IMR-90 (cell line): ENCODE measurements around the gene WDR49. TPM values are rescaled to one million over a fixed set of nuclear protein-coding genes. Genes with fewer than 3 reads are reported as not detected.

Source experiments
- ATAC-seq: fragments of 200-7000 bp; cut with Tn5 transposase; 2 replicates; pipeline ENCODE4 v1.9.1; 2020; ENCODE audit warnings: low read depth, mild to moderate bottlenecking, moderate library complexity
- BruUV-seq: library from RNA; stranded (reverse); fragments of 400-500 nt; replicated peaks from 2 replicates; lab custom pipeline; 2021; lab: Mats Ljungman, UMichigan
- CTCF ChIA-PET: fragments of 300-600 bp; formaldehyde crosslinking; extraction: SDS; loops from one replicate; lab custom pipeline; 2021; ENCODE audit warnings: antibody characterized with exemption; lab: Yijun Ruan, JAX
- POLR2A ChIA-PET: fragments of 300-600 bp; sonication (Branson Sonifier 250); formaldehyde crosslinking; loops from one replicate; lab custom pipeline; 2022; ENCODE audit warnings: antibody characterized with exemption; ENCODE audit not compliant: unreplicated experiment; lab: Charles Lee
- DNase-seq: peaks from one replicate; pipeline ENCODE4 v3.0.0; 2013
- H2AFZ ChIP-seq: replicated peaks from 2 replicates; pipeline ENCODE3; 2013; ENCODE audit warnings: low read length, mild to moderate bottlenecking; ENCODE audit not compliant: poor library complexity
- H2AK5ac ChIP-seq: 2 replicates; pipeline ENCODE4 v1.6.1; 2013; ENCODE audit warnings: low read depth, low read length, inconsistent platforms
- H2AK9ac ChIP-seq: replicated peaks from 2 replicates; pipeline ENCODE3; 2013; ENCODE audit warnings: mild to moderate bottlenecking, low read depth, low read length, moderate library complexity; ENCODE audit not compliant: poor library complexity
- H2BK120ac ChIP-seq: 2 replicates; pipeline ENCODE4 v1.6.1; 2013; ENCODE audit warnings: low read depth, low read length, inconsistent platforms
- H2BK15ac ChIP-seq: 3 replicates; pipeline ENCODE4 v1.6.1; 2013; ENCODE audit warnings: low read depth, low read length, inconsistent platforms
- H2BK20ac ChIP-seq: 2 replicates; pipeline ENCODE4 v1.6.1; 2013; ENCODE audit warnings: low read depth, mild to moderate bottlenecking, inconsistent platforms, low read length, moderate library complexity
- H2BK5ac ChIP-seq: 2 replicates; pipeline ENCODE4 v1.6.1; 2013; ENCODE audit warnings: mild to moderate bottlenecking, low read depth, low read length, inconsistent platforms; ENCODE audit not compliant: poor library complexity, severe bottlenecking
- H3K14ac ChIP-seq: replicated peaks from 2 replicates; pipeline ENCODE4 v1.6.1; 2013; ENCODE audit warnings: low read depth, low read length, inconsistent platforms
- H3K18ac ChIP-seq: 2 replicates; pipeline ENCODE4 v1.6.1; 2013; ENCODE audit warnings: low read depth, low read length, control low read depth
- H3K23ac ChIP-seq: 2 replicates; pipeline ENCODE4 v1.6.1; 2013; ENCODE audit warnings: low read depth, low read length, inconsistent platforms
- H3K27ac ChIP-seq: 2 replicates; pipeline ENCODE4 v1.5.1; 2013; ENCODE audit warnings: mild to moderate bottlenecking, control low read depth, low read length; ENCODE audit not compliant: insufficient read depth
- H3K27me3 ChIP-seq: 2 replicates; pipeline ENCODE4 v1.6.1; 2013; ENCODE audit warnings: low read length; ENCODE audit not compliant: control insufficient read depth, insufficient read depth
- H3K36me3 ChIP-seq: 2 replicates; pipeline ENCODE4 v1.6.1; 2013; ENCODE audit warnings: low read length, mixed read lengths; ENCODE audit not compliant: control insufficient read depth, insufficient read depth
- H3K4ac ChIP-seq: 2 replicates; pipeline ENCODE4 v1.6.1; 2013; ENCODE audit warnings: low read depth, low read length, inconsistent platforms
- H3K4me1 ChIP-seq: 2 replicates; pipeline ENCODE4 v1.6.1; 2013; ENCODE audit warnings: low read length, mixed read lengths; ENCODE audit not compliant: control insufficient read depth, insufficient read depth
- H3K4me2 ChIP-seq: 2 replicates; pipeline ENCODE4 v1.6.1; 2013; ENCODE audit warnings: low read depth, mild to moderate bottlenecking, control low read depth, low read length, moderate library complexity
- H3K4me3 ChIP-seq: 2 replicates; pipeline ENCODE4 v1.5.1; 2013; ENCODE audit warnings: low read depth, mild to moderate bottlenecking, control low read depth, low read length, moderate library complexity; ENCODE audit not compliant: insufficient read depth
- H3K56ac ChIP-seq: 2 replicates; pipeline ENCODE4 v1.6.1; 2013; ENCODE audit warnings: low read length, inconsistent platforms; ENCODE audit not compliant: insufficient read depth; ENCODE audit errors: extremely low read depth
- H3K79me1 ChIP-seq, 2 experiments: 2 replicates each; pipeline ENCODE4 v1.6.1; 2013; ENCODE audit warnings: low read length in 2 of 2, inconsistent platforms in 1 of 2, low read depth in 1 of 2
- H3K9ac ChIP-seq: 2 replicates; pipeline ENCODE4 v1.6.1; 2013; ENCODE audit warnings: low read depth, low read length, control low read depth
- H3K9me1 ChIP-seq: 2 replicates; pipeline ENCODE4 v1.6.1; 2013; ENCODE audit warnings: low read length, inconsistent platforms; ENCODE audit not compliant: insufficient read depth
- H3K9me3 ChIP-seq: 2 replicates; pipeline ENCODE4 v1.6.1; 2013; ENCODE audit warnings: low read length; ENCODE audit not compliant: control insufficient read depth, insufficient read depth
- H4K20me1 ChIP-seq: 2 replicates; pipeline ENCODE4 v1.6.1; 2013; ENCODE audit warnings: low read length, inconsistent platforms; ENCODE audit not compliant: insufficient read depth
- H4K5ac ChIP-seq: 2 replicates; pipeline ENCODE4 v1.6.1; 2013; ENCODE audit warnings: mild to moderate bottlenecking, low read depth, low read length, control low read depth
- H4K8ac ChIP-seq, 2 experiments: 2 replicates each; pipeline ENCODE4 v1.6.1; 2013; ENCODE audit warnings: low read depth in 2 of 2, low read length in 2 of 2, control low read depth in 1 of 2, inconsistent platforms in 1 of 2
- H4K91ac ChIP-seq: 2 replicates; pipeline ENCODE4 v1.6.1; 2013; ENCODE audit warnings: low read depth, low read length, inconsistent platforms; ENCODE audit not compliant: insufficient read depth
- BHLHE40 ChIP-seq: fragments of 150-350 bp; IDR thresholded peaks from 2 replicates; pipeline ENCODE4 v1.6.1; 2016; ENCODE audit warnings: mild to moderate bottlenecking, low read depth, low read length
- CHD1 ChIP-seq: IDR thresholded peaks from 2 replicates; pipeline ENCODE4 v1.6.1; 2012; ENCODE audit warnings: low read depth, low read length, improper control_type of control experiment
- FOS ChIP-seq: fragments of 150-350 bp; IDR thresholded peaks from 2 replicates; pipeline ENCODE4 v1.6.1; 2016; ENCODE audit warnings: low read depth, low read length
- MAFK ChIP-seq: IDR thresholded peaks from 2 replicates; pipeline ENCODE4 v1.6.1; 2012; ENCODE audit warnings: low read depth, low read length, improper control_type of control experiment
- MXI1 ChIP-seq: IDR thresholded peaks from 2 replicates; pipeline ENCODE4 v1.6.1; 2012; ENCODE audit warnings: low read depth, mild to moderate bottlenecking, low read length, moderate library complexity, borderline replicate concordance
- NFE2L2 ChIP-seq: fragments of 150-350 bp; IDR thresholded peaks from 2 replicates; pipeline ENCODE4 v1.6.1; 2016; ENCODE audit warnings: low read depth, mild to moderate bottlenecking, low read length
- POLR2A ChIP-seq: IDR thresholded peaks from 2 replicates; pipeline ENCODE4 v1.6.1; 2012; ENCODE audit warnings: mild to moderate bottlenecking, low read depth, low read length
- RAD21 ChIP-seq: IDR thresholded peaks from 2 replicates; pipeline ENCODE4 v1.6.1; 2012; ENCODE audit warnings: low read length, improper control_type of control experiment
- RCOR1 ChIP-seq: IDR thresholded peaks from 2 replicates; pipeline ENCODE4 v1.6.1; 2012; ENCODE audit warnings: mild to moderate bottlenecking, low read length, improper control_type of control experiment; ENCODE audit not compliant: insufficient replicate concordance
- SMC3 ChIP-seq: fragments of 150-350 bp; IDR thresholded peaks from 2 replicates; pipeline ENCODE4 v1.6.1; 2016; ENCODE audit warnings: low read depth, mild to moderate bottlenecking, antibody characterized with exemption, low read length, moderate library complexity
- WGBS, 2 experiments: methylation state at CpG; one replicate each; pipeline versions ENCODE4 v1.1.5 to v1.1.7; 2013; ENCODE audit warnings: missing lambda C conversion rate in 2 of 2; ENCODE audit not compliant: insufficient read length in 1 of 2; ENCODE audit errors: extremely low coverage in 2 of 2; 5-methylcytosine and 5-hydroxymethylcytosine counted together
- dilution Hi-C: fragments of 300-500 bp; cut with HindIII; formaldehyde crosslinking; loops from one replicate; pipeline ENCODE4 v1.14.3; 2018; ENCODE audit warnings: low sequenced_read_pairs; ENCODE audit not compliant: unreplicated experiment
- in situ Hi-C: fragments of 300-500 bp; cut with MboI; formaldehyde crosslinking; loops from 3 replicates; pipeline ENCODE4 v1.14.3; 2019; ENCODE audit warnings: low sequenced_read_pairs, inconsistent platforms, mixed read lengths
- intact Hi-C: fragments of 100-400 bp; cut with micrococcal nuclease; formaldehyde crosslinking; loops from 2 replicates; pipeline ENCODE4 v1.10.0; 2022
- polyA plus RNA-seq, 3 experiments: library from polyadenylated mRNA; depleted of rRNA; stranded (reverse); fragments of >200 nt; gene quantifications; 2 replicates each; pipeline ENCODE4 v1.2.3, GENCODE V29; 2012; ENCODE audit warnings: low replicate concordance in 1 of 3
- total RNA-seq: library from RNA; depleted of rRNA; stranded (reverse); fragments of >200 nt; gene quantifications from 2 replicates; pipeline ENCODE4 v1.2.3, GENCODE V29; 2012
- TF ChIP-seq, protein P1 (sequence below): conservative IDR thresholded peaks from 2 replicates; pipeline ENCODE4 v1.5.1; 2012; ENCODE audit warnings: mild to moderate bottlenecking, low read depth, low read length, improper control_type of control experiment
- TF ChIP-seq, protein P2 (sequence below): fragments of 150-350 bp; IDR thresholded peaks from 2 replicates; pipeline ENCODE4 v1.6.1; 2017; ENCODE audit warnings: mild to moderate bottlenecking, antibody characterized with exemption, low read length, low read depth
- TF ChIP-seq, protein P3 (sequence below): fragments of 150-350 bp; IDR thresholded peaks from 2 replicates; pipeline ENCODE4 v1.6.1; 2016; ENCODE audit warnings: low read depth, mild to moderate bottlenecking, low read length, moderate library complexity, borderline replicate concordance

Gene WDR49
- total and polyA plus RNA-seq, 2 of the 4 experiments (the other 2 are of a cell fraction) = not detected

DNA sequence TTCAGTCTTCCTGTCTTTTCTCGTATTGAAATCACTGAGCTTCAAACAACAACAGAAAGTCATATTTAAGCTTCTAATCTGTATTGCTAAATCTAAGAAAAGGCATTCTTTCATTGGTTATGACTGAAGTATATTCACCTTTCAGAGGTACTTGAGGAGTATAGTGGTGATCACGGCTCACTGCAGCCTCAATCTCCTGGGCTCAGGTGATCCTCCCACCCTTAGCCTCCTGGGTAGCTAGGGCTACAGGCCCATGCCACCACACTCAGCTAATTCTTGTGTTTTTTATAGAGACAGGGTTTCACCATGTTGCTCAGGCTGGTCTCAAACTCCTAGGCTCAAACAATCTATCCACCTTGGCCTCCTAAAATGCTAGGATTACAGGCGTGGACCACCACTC lies 38.7 kb downstream of the WDR49 start:
- no peak for ATAC-seq
- BruUV-seq = no TSS peak
- CTCF ChIA-PET = interaction anchor here (1.1 kb wide), 1 partner anchor 92 kb away, joined by 3 read pairs; no protein-coding TSS in a partner anchor

More for the DNA sequence above, 38.7 kb downstream of the WDR49 start:
- Histone ChIP-seq H2AK9ac (no peak overlapping the region), H2AFZ (no peak overlapping the region), H3K56ac (no peak overlapping the region), H3K27me3 (no peaks in the 10 kb centered on the region), H3K9me3 (0 out of 2 replicates have a peak, but pooled peaks cover 2% of the 10 kb centered on the region), H3K36me3 (no peaks in the 10 kb centered on the region), H2AK5ac (no peak overlapping the region), H3K79me1 (no peaks in the 10 kb centered on the region), H2BK5ac (no peak overlapping the region), H4K5ac (no peak overlapping the region), H2BK20ac (no peak overlapping the region), H3K14ac (no peak overlapping the region), H3K27ac (no peak overlapping the region), H3K4ac (no peak overlapping the region), H3K23ac (no peak overlapping the region), H3K4me1 (no peaks in the 10 kb centered on the region), H3K18ac (no peak overlapping the region), H4K20me1 (no peaks in the 10 kb centered on the region), H4K91ac (no peak overlapping the region), H4K8ac (no peak overlapping the region), H3K4me3 (no peak overlapping the region), H3K9me1 (no peaks in the 10 kb centered on the region), H3K9ac (no peak overlapping the region), H2BK120ac (no peak overlapping the region), H2BK15ac (no peak overlapping the region), H3K4me2 (no peak overlapping the region)
- TF ChIP-seq POLR2A (no peak), RCOR1 (no peak), MAFK (no peak), NFE2L2 (no peak), BHLHE40 (no peak), RAD21 (no peak), FOS (no peak), MXI1 (no peak), CHD1 (no peak), SMC3 (no peak)
- TF ChIP-seq, protein P1, sequence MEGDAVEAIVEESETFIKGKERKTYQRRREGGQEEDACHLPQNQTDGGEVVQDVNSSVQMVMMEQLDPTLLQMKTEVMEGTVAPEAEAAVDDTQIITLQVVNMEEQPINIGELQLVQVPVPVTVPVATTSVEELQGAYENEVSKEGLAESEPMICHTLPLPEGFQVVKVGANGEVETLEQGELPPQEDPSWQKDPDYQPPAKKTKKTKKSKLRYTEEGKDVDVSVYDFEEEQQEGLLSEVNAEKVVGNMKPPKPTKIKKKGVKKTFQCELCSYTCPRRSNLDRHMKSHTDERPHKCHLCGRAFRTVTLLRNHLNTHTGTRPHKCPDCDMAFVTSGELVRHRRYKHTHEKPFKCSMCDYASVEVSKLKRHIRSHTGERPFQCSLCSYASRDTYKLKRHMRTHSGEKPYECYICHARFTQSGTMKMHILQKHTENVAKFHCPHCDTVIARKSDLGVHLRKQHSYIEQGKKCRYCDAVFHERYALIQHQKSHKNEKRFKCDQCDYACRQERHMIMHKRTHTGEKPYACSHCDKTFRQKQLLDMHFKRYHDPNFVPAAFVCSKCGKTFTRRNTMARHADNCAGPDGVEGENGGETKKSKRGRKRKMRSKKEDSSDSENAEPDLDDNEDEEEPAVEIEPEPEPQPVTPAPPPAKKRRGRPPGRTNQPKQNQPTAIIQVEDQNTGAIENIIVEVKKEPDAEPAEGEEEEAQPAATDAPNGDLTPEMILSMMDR = no peak
- TF ChIP-seq, protein P2, sequence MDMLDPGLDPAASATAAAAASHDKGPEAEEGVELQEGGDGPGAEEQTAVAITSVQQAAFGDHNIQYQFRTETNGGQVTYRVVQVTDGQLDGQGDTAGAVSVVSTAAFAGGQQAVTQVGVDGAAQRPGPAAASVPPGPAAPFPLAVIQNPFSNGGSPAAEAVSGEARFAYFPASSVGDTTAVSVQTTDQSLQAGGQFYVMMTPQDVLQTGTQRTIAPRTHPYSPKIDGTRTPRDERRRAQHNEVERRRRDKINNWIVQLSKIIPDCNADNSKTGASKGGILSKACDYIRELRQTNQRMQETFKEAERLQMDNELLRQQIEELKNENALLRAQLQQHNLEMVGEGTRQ = no peak
- TF ChIP-seq, protein P3, sequence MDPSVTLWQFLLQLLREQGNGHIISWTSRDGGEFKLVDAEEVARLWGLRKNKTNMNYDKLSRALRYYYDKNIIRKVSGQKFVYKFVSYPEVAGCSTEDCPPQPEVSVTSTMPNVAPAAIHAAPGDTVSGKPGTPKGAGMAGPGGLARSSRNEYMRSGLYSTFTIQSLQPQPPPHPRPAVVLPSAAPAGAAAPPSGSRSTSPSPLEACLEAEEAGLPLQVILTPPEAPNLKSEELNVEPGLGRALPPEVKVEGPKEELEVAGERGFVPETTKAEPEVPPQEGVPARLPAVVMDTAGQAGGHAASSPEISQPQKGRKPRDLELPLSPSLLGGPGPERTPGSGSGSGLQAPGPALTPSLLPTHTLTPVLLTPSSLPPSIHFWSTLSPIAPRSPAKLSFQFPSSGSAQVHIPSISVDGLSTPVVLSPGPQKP = no peak
- intact Hi-C loops (no loop called here), in situ Hi-C loops (no loop called here), dilution Hi-C loops (no loop called here)
- POLR2A ChIA-PET = no interaction called here
- no peak for DNase-seq
- no CpG with 5 or more reads among the region's 3 CpGs for WGBS, 2 experiments
